NCI-H82 treated with DMSO at 0.1 percent for 48 hours (cell line): ENCODE measurements around the gene PTPRK.

Source experiments
- DNase-seq: peaks from one replicate; lab custom pipeline; 2025; ENCODE audit not compliant: unreplicated experiment; lab: John Stamatoyannopoulos, UW

The PTPRK gene

GRCh38 chr6:128395596-128395995 lies 124.8 kb downstream of the PTPRK start:
- DNase-seq, result no peak

GRCh38 chr6:128395188-128395587 lies 125.2 kb downstream of the PTPRK start:
- no peak for DNase-seq

- DNase-seq, result no peak
These were observed 126.2 kb downstream of the PTPRK start for GRCh38 chr6:128394167-128394566.

- no peak for DNase-seq
These were observed 130.4 kb downstream of the PTPRK start for GRCh38 chr6:128389820-128390534.

- DNase-seq, result no peak
These were observed 132.0 kb downstream of the PTPRK start for GRCh38 chr6:128388380-128388779.

GRCh38 chr6:128380891-128381290 lies 139.5 kb downstream of the PTPRK start:
- no peak for DNase-seq

GRCh38 chr6:128379577-128379976 lies 140.8 kb downstream of the PTPRK start:
- no peak for DNase-seq

- no peak for DNase-seq
These were observed 143.4 kb downstream of the PTPRK start for GRCh38 chr6:128376952-128377503.

- DNase-seq, result no peak
These were observed 149.3 kb downstream of the PTPRK start for GRCh38 chr6:128371136-128371535.

- DNase-seq, result no peak
These were observed 150.3 kb downstream of the PTPRK start for GRCh38 chr6:128370072-128370471.

GRCh38 chr6:128368213-128368944 lies 152.0 kb downstream of the PTPRK start:
- DNase-seq, result no peak

- no peak for DNase-seq
These were observed 153.0 kb downstream of the PTPRK start for GRCh38 chr6:128367437-128367836.

- DNase-seq, result no peak
These were observed 154.8 kb downstream of the PTPRK start for GRCh38 chr6:128365520-128366160.

- DNase-seq, result no peak
These were observed 155.5 kb downstream of the PTPRK start for GRCh38 chr6:128364766-128365519.

- DNase-seq, result no peak
These were observed 157.2 kb downstream of the PTPRK start for GRCh38 chr6:128363020-128363813.

GRCh38 chr6:128361378-128361777 lies 159.0 kb downstream of the PTPRK start:
- DNase-seq, result no peak

GRCh38 chr6:128358244-128358776 lies 162.1 kb downstream of the PTPRK start:
- DNase-seq, result no peak

- no peak for DNase-seq
These were observed 162.8 kb downstream of the PTPRK start for GRCh38 chr6:128357392-128358130.

GRCh38 chr6:128352366-128352765 lies 168.0 kb downstream of the PTPRK start:
- no peak for DNase-seq

- DNase-seq, result no peak
These were observed 169.2 kb downstream of the PTPRK start for GRCh38 chr6:128351255-128351514.
